Vagina (tissue), 2 donors: ENCODE results near the gene SLC2A11. TPM values are rescaled to one million over a fixed set of nuclear protein-coding genes. Genes with fewer than 3 reads are reported as not detected.

Experiments used
- DNase-seq, 2 donors: peaks; one replicate each; pipeline ENCODE4 v3.0.0-alpha.2; 2017; ENCODE audit errors: extremely low spot score in 2 of 2
- H3K27ac ChIP-seq: fragments of 200-600 bp; sonication (generic); one replicate; pipeline ENCODE4 v1.5.1; 2019
- H3K27me3 ChIP-seq: fragments of 200-600 bp; sonication (generic); one replicate; pipeline ENCODE4 v1.5.1; 2019
- H3K36me3 ChIP-seq, 2 donors: fragments of 200-600 bp; sonication (generic); one replicate each; pipeline ENCODE4 v1.5.1; 2017 to 2019
- H3K4me1 ChIP-seq: fragments of 200-600 bp; sonication (generic); one replicate; pipeline ENCODE4 v1.5.1; 2019
- H3K4me3 ChIP-seq, 2 donors: fragments of 200-600 bp; sonication (generic); 1 replicate in 1 of 2; 2 replicates in 1 of 2; pipeline ENCODE4 v1.5.1; 2016 to 2019
- H3K9me3 ChIP-seq: fragments of 200-600 bp; sonication (generic); one replicate; pipeline ENCODE4 v1.5.1; 2019
- POLR2A ChIP-seq, 2 donors: fragments of 450-650 bp; IDR thresholded peaks; one replicate each; pipeline ENCODE4 v1.6.1; 2017; ENCODE audit warnings: antibody characterized with exemption in 2 of 2, mild to moderate bottlenecking in 2 of 2, moderate library complexity in 2 of 2
- POLR2AphosphoS5 ChIP-seq, 2 donors: sonication (generic); formaldehyde crosslinking; IDR thresholded peaks; one replicate each; pipeline ENCODE4 v1.9.0; 2017; ENCODE audit warnings: antibody characterized with exemption in 2 of 2, mild to moderate bottlenecking in 2 of 2, low read depth in 1 of 2; ENCODE audit not compliant: insufficient read depth in 1 of 2
- intact Hi-C: fragments of 100-400 bp; cut with DNase I; formaldehyde crosslinking; loops from one replicate; pipeline ENCODE4 v1.15.1; 2023
- total RNA-seq: library from RNA; depleted of rRNA; stranded (reverse); fragments of >200 nt; gene quantifications from one replicate; pipeline ENCODE4 v1.2.3, GENCODE V29; 2016
- TF ChIP-seq, protein P1 (sequence below), 3 experiments: fragments of 450-650 bp in 2 of 3; fragments of 200-600 bp in 1 of 3; sonication (generic) in 1 of 3; IDR thresholded peaks; one replicate each; pipeline ENCODE4 v1.5.1; 2017 to 2019; ENCODE audit warnings: antibody characterized with exemption in 3 of 3, mild to moderate bottlenecking in 2 of 3, moderate library complexity in 2 of 3

SLC2A11 gene
- total RNA-seq, 1 donor from 2014 or later, result 4.9 TPM

DNA sequence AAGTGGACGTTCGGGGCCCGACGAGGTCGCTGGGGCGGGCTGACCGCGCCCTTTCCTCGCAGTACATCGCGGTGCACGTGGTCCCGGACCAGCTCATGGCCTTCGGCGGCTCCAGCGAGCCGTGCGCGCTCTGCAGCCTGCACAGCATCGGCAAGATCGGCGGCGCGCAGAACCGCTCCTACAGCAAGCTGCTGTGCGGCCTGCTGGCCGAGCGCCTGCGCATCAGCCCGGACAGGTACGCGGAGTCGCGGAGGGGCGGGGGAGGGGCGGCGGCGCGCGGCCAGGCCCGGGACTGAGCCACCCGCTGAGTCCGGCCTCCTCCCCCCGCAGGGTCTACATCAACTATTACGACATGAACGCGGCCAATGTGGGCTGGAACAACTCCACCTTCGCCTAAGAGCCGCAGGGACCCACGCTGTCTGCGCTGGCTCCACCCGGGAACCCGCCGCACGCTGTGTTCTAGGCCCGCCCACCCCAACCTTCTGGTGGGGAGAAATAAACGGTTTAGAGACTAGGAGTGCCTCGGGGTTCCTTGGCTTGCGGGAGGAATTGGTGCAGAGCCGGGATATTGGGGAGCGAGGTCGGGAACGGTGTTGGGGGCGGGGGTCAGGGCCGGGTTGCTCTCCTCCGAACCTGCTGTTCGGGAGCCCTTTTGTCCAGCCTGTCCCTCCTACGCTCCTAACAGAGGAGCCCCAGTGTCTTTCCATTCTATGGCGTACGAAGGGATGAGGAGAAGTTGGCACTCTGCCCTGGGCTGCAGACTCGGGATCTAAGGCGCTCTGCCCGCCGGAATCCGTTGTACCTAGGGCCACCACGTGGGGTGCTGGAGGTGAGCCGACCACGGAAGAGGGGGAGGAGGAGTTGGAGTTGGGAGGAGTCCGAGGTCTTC is 37.3 kb downstream of the SLC2A11 start:
- intact Hi-C loops, result no loop called here
- peak overlapping the region; percentile 86 to 92 for H3K4me3 ChIP-seq
- TF ChIP-seq, protein P1, sequence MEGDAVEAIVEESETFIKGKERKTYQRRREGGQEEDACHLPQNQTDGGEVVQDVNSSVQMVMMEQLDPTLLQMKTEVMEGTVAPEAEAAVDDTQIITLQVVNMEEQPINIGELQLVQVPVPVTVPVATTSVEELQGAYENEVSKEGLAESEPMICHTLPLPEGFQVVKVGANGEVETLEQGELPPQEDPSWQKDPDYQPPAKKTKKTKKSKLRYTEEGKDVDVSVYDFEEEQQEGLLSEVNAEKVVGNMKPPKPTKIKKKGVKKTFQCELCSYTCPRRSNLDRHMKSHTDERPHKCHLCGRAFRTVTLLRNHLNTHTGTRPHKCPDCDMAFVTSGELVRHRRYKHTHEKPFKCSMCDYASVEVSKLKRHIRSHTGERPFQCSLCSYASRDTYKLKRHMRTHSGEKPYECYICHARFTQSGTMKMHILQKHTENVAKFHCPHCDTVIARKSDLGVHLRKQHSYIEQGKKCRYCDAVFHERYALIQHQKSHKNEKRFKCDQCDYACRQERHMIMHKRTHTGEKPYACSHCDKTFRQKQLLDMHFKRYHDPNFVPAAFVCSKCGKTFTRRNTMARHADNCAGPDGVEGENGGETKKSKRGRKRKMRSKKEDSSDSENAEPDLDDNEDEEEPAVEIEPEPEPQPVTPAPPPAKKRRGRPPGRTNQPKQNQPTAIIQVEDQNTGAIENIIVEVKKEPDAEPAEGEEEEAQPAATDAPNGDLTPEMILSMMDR (IDR thresholded peaks at IDR 0.05), result no peak
- peak in 1 of 2 donors; percentile 61 for TF ChIP-seq POLR2AphosphoS5 (IDR thresholded peaks at IDR 0.05; ENCODE audit: insufficient read depth in 1 of 2, low read depth in 1 of 2)

DNA sequence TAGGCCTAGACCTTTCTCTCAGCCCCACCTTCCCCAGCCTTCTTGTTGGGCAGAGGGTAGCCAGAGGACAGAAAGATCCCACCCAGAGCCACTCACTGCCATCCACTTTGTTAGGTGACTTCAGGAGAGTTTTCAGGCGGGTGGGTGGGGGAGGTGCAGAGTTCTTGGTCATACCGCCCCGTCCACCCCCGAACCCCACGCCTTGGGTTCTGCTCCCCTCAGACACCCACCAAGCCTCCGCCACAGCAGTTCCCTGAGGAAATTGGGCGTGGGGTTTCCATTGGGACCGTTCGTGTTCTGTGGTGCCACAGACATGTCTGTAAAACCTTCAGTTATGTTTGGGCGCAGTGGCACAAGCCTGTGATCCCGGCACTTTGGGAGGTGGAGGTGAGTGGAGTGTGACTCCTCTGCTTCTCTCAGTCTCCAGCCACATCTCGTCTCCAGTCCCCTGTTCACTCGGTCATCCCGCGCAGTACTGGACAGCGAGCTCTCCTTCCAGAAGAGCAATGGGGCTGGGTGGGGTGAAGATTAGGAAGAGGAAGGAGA is 38.0 kb downstream of the SLC2A11 start:
- H3K36me3 ChIP-seq, result peaks cover 0 to 21% of the 10 kb centered on the region in 2 donors
- peaks cover 31% of the 10 kb centered on the region for H3K4me1 ChIP-seq
- peak overlapping the region; percentile 86 to 92 for H3K4me3 ChIP-seq
- TF ChIP-seq POLR2AphosphoS5 (IDR thresholded peaks at IDR 0.05; ENCODE audit: insufficient read depth in 1 of 2, low read depth in 1 of 2), result no peak
- TF ChIP-seq, protein P1 (IDR thresholded peaks at IDR 0.05), result no peak
- TF ChIP-seq POLR2A (IDR thresholded peaks at IDR 0.05), result no peak
- DNase-seq, result no peak
- H3K9me3 ChIP-seq, result no peaks in the 10 kb centered on the region
- H3K27ac ChIP-seq, result peak overlapping the region; percentile 95
- no peaks in the 10 kb centered on the region for H3K27me3 ChIP-seq
- intact Hi-C loops, result no loop called here

More for the DNA sequence above, 37.3 kb downstream of the SLC2A11 start:
- Histone ChIP-seq H3K4me1 (peaks cover 31% of the 10 kb centered on the region), H3K9me3 (no peaks in the 10 kb centered on the region), H3K36me3 (peaks cover 0 to 21% of the 10 kb centered on the region in 2 donors), H3K27ac (peak overlapping the region; percentile 95), H3K27me3 (no peaks in the 10 kb centered on the region)
- DNase-seq, result no peak

DNA sequence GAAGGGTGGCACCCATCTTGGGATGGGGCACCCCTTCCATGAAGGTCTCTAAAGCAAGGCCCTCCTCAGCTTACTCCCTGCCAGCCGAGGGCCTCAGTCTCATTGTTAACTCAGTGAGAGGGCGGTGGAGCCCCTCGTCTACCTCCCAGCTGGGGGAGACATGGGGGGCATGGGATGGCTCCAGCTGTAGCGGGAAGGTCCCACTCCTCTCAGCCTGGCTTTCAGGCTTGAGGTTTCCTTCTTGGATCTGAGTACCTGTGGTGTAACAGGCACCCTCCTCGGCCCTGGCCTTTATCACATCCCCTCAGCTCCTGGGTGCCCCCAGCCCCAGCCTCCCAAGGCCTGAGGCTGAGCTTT is 38.5 kb downstream of the SLC2A11 start:
- H3K27ac ChIP-seq, result peak overlapping the region; percentile 95
- H3K36me3 ChIP-seq, result peaks cover 0 to 21% of the 10 kb centered on the region in 2 donors
- TF ChIP-seq, protein P1 (IDR thresholded peaks at IDR 0.05), result no peak
- no peak for TF ChIP-seq POLR2AphosphoS5 (IDR thresholded peaks at IDR 0.05; ENCODE audit: insufficient read depth in 1 of 2, low read depth in 1 of 2)
- no peak for TF ChIP-seq POLR2A (IDR thresholded peaks at IDR 0.05)
- H3K4me1 ChIP-seq, result peaks cover 31% of the 10 kb centered on the region
- H3K27me3 ChIP-seq, result no peaks in the 10 kb centered on the region
- no peak overlapping the region for H3K4me3 ChIP-seq
- no peaks in the 10 kb centered on the region for H3K9me3 ChIP-seq
- intact Hi-C loops, result no loop called here
- no peak for DNase-seq

DNA sequence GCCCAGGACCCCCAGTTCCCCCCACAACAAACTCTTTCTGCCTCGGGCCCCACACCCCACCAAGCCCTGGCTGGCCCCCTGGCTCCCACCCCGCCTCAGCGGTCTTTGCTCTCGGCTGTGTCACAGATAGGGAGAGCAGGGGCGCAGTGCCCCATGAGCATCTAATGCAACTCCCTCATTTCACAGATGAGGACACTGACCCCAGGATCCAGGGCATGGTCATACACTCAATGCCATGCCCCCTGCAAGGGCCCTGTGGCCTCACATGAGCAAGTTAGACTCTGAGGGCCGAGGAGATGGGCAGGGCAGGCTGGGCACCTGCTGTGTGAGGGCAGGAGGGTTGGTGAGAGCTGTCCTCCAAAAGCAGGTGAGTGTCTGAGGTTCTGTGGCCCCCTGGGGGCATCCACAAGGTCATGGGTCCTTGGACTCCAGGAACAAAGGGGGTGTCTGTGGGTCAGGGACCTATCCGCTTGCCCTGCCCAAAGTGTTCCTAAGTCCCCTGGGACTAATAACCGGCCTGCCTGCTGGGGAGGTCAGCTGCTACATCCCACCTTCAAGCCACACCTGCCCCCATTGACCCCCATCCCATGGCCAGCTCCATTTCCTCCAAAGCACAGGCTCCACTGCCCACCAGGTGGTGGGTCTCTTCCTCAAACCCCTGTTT is 39.0 kb downstream of the SLC2A11 start:
- no peak for DNase-seq
- H3K9me3 ChIP-seq, result no peaks in the 10 kb centered on the region
- peaks cover 31% of the 10 kb centered on the region for H3K4me1 ChIP-seq
- intact Hi-C loops, result no loop called here
- no peaks in the 10 kb centered on the region for H3K27me3 ChIP-seq
- H3K36me3 ChIP-seq, result peaks cover 0 to 21% of the 10 kb centered on the region in 2 donors
- no peak overlapping the region for H3K27ac ChIP-seq
- H3K4me3 ChIP-seq, result no peak overlapping the region
- TF ChIP-seq, protein P1 (IDR thresholded peaks at IDR 0.05), result no peak
- TF ChIP-seq POLR2AphosphoS5 (IDR thresholded peaks at IDR 0.05; ENCODE audit: insufficient read depth in 1 of 2, low read depth in 1 of 2), result no peak
- TF ChIP-seq POLR2A (IDR thresholded peaks at IDR 0.05), result no peak
